ENCODE measurements around the gene GPC5. TPM values are rescaled to one million over a fixed set of nuclear protein-coding genes. Genes with fewer than 3 reads are reported as not detected.

GPC5 gene
- total RNA-seq, 2 donors from 2014 or later: not detected

- ATAC-seq (no peak), DNase-seq (no peak)
- no peak overlapping the region for H3K4me3 ChIP-seq
- no peaks in the 10 kb centered on the region for H3K9me3 ChIP-seq
- TF ChIP-seq POLR2A (IDR thresholded peaks at IDR 0.05) (no peak), CTCF (IDR thresholded peaks at IDR 0.05) (no peak)
- no peaks in the 10 kb centered on the region for H3K4me1 ChIP-seq
- no peaks in the 10 kb centered on the region for H3K36me3 ChIP-seq (replicated peaks in 1 of 2; ENCODE audit: insufficient read depth in 1 of 2, low read depth in 2 of 2)
- intact Hi-C loops (cut with DNase I): no loop called here
- no peak overlapping the region for H3K27ac ChIP-seq
- no peaks in the 10 kb centered on the region for H3K27me3 ChIP-seq
Measured at GRCh38 chr13:92836171-92836570, 1437.8 kb downstream of the GPC5 start.

- no peaks in the 10 kb centered on the region for H3K36me3 ChIP-seq (replicated peaks in 1 of 2; ENCODE audit: insufficient read depth in 1 of 2, low read depth in 2 of 2)
- no peak for DNase-seq
- TF ChIP-seq CTCF (IDR thresholded peaks at IDR 0.05): no peak
- H3K4me1 ChIP-seq: peaks cover 9% of the 10 kb centered on the region
- ATAC-seq: no peak
- H3K4me3 ChIP-seq: no peak overlapping the region
- intact Hi-C loops (cut with DNase I): no loop called here
- H3K27me3 ChIP-seq: no peaks in the 10 kb centered on the region
- 85 to 86% methylated on average over 3 of the region's 3 CpGs for WGBS, 2 donors
- no peak overlapping the region for H3K27ac ChIP-seq
- H3K9me3 ChIP-seq: no peaks in the 10 kb centered on the region
Measured at GRCh38 chr13:92838786-92839185, 1440.4 kb downstream of the GPC5 start.

GRCh38 chr13:92842145-92842544 is 1443.7 kb downstream of the GPC5 start:
- Histone ChIP-seq H3K4me1 (peaks cover 10% of the 10 kb centered on the region), H3K27ac (no peak overlapping the region), H3K27me3 (no peaks in the 10 kb centered on the region), H3K9me3 (no peaks in the 10 kb centered on the region), H3K36me3 (replicated peaks in 1 of 2; ENCODE audit: insufficient read depth in 1 of 2, low read depth in 2 of 2) (no peaks in the 10 kb centered on the region), H3K4me3 (no peak overlapping the region)
- no peak for TF ChIP-seq CTCF (IDR thresholded peaks at IDR 0.05)
- TF ChIP-seq POLR2A (IDR thresholded peaks at IDR 0.05): no peak
- WGBS, 2 donors: 72 to 73% methylated on average over 2 of the region's 2 CpGs
- ATAC-seq (no peak), DNase-seq (no peak)
- intact Hi-C loops (cut with DNase I): no loop called here

- intact Hi-C loops (cut with DNase I): no loop called here
- H3K27ac ChIP-seq: peak overlapping the region in 1 of 4 donors; percentile 15
- no peak for DNase-seq
- no peaks in the 10 kb centered on the region for H3K27me3 ChIP-seq
- WGBS, 2 donors: 10 to 12% methylated on average over 4 of the region's 4 CpGs
- H3K4me3 ChIP-seq: no peak overlapping the region
- ATAC-seq: peak; percentile 30
- H3K9me3 ChIP-seq: no peaks in the 10 kb centered on the region
- TF ChIP-seq POLR2A (IDR thresholded peaks at IDR 0.05): no peak
- TF ChIP-seq CTCF (IDR thresholded peaks at IDR 0.05): no peak
- peaks cover 10% of the 10 kb centered on the region for H3K4me1 ChIP-seq
- H3K36me3 ChIP-seq (replicated peaks in 1 of 2; ENCODE audit: insufficient read depth in 1 of 2, low read depth in 2 of 2): no peaks in the 10 kb centered on the region
Measured at GRCh38 chr13:92843549-92843948, 1445.1 kb downstream of the GPC5 start.

GRCh38 chr13:92849381-92849780 is 1451.0 kb downstream of the GPC5 start:
- Histone ChIP-seq H3K27ac (no peak overlapping the region), H3K36me3 (replicated peaks in 1 of 2; ENCODE audit: insufficient read depth in 1 of 2, low read depth in 2 of 2) (no peaks in the 10 kb centered on the region), H3K9me3 (no peaks in the 10 kb centered on the region), H3K27me3 (no peaks in the 10 kb centered on the region), H3K4me1 (no peaks in the 10 kb centered on the region), H3K4me3 (no peak overlapping the region)
- DNase-seq (no peak), ATAC-seq (no peak)
- TF ChIP-seq POLR2A (IDR thresholded peaks at IDR 0.05) (no peak), CTCF (IDR thresholded peaks at IDR 0.05) (no peak)
- intact Hi-C loops (cut with DNase I): no loop called here
